Liver (tissue), 3 donors: ENCODE measurements around the gene CMTM2.

Experiments used
- ATF3 ChIP-seq: IDR thresholded peaks from 2 replicates; pipeline ENCODE4 v1.6.1; 2016; ENCODE audit warnings: antibody characterized with exemption
- CTCF ChIP-seq: fragments of 150-350 bp; IDR thresholded peaks from 2 replicates; pipeline ENCODE4 v1.5.1; 2017; ENCODE audit warnings: improper control_type of control experiment, low read depth, low read length; ENCODE audit not compliant: missing input control
- GABPA ChIP-seq, 2 donors: IDR thresholded peaks in 1 of 2; conservative IDR thresholded peaks in 1 of 2; 2 replicates each; pipeline ENCODE4 v1.6.1; 2016; ENCODE audit warnings: antibody characterized with exemption in 2 of 2, mild to moderate bottlenecking in 1 of 2, moderate library complexity in 1 of 2
- JUND ChIP-seq, 2 donors: IDR thresholded peaks; 2 replicates each; pipeline ENCODE4 v1.6.1; 2016; ENCODE audit warnings: antibody characterized with exemption in 2 of 2
- REST ChIP-seq: IDR thresholded peaks from 2 replicates; pipeline ENCODE4 v1.6.1; 2016; ENCODE audit warnings: antibody characterized with exemption, mild to moderate bottlenecking
- RXRA ChIP-seq, 2 donors: IDR thresholded peaks; 2 replicates each; pipeline ENCODE4 v1.6.1; 2017 to 2018; ENCODE audit warnings: antibody characterized with exemption in 2 of 2, mild to moderate bottlenecking in 1 of 2
- YY1 ChIP-seq: IDR thresholded peaks from 2 replicates; pipeline ENCODE4 v1.6.1; 2016; ENCODE audit warnings: antibody characterized with exemption, mild to moderate bottlenecking
- ZBTB33 ChIP-seq: IDR thresholded peaks from 2 replicates; pipeline ENCODE4 v1.6.1; 2016; ENCODE audit warnings: antibody characterized with exemption
- donor health status: healthy.
- donor health status: healthy.

GRCh38 chr16:66554021-66554420 lies 25.2 kb upstream of the CMTM2 start:
- TF ChIP-seq ATF3 (no peak), CTCF (no peak), ZBTB33 (no peak), JUND (IDR thresholded peaks at IDR 0.05) (no peak), YY1 (no peak), RXRA (IDR thresholded peaks at IDR 0.05) (no peak), REST (no peak), GABPA (IDR thresholded peaks at IDR 0.05 in 1 of 2, conservative IDR thresholded peaks at IDR 0.05 in 1 of 2) (no peak)
